CD14-positive monocyte (primary cell): ENCODE results near the gene SFTPD. TPM values are rescaled to one million over a fixed set of nuclear protein-coding genes. Genes with fewer than 3 reads are reported as not detected.

Experiments used
- DNase-seq, 3 donors: peaks; one replicate each; pipeline ENCODE4 v3.0.0-alpha.2; 2011 to 2022
- H2AFZ ChIP-seq: 2 replicates; pipeline ENCODE4 v1.6.0; 2012; ENCODE audit warnings: mild to moderate bottlenecking, low read depth, low read length, inconsistent platforms; ENCODE audit not compliant: insufficient read depth, poor library complexity, severe bottlenecking
- H3K27ac ChIP-seq, 2 donors: 1 replicate in 1 of 2; 2 replicates in 1 of 2; pipeline ENCODE4 v1.5.1; 2012 to 2013; ENCODE audit warnings: low read length in 2 of 2, control low read depth in 1 of 2, inconsistent platforms in 1 of 2, low read depth in 1 of 2, mild to moderate bottlenecking in 1 of 2
- H3K27me3 ChIP-seq, 2 donors: one replicate each; pipeline versions ENCODE4 v1.6.0 to v1.6.1; 2011 to 2013; ENCODE audit warnings: low read length in 2 of 2; ENCODE audit not compliant: control insufficient read depth in 2 of 2, insufficient read depth in 2 of 2
- H3K36me3 ChIP-seq, 2 donors: replicated peaks in 1 of 2; 1 replicate in 1 of 2; 2 replicates in 1 of 2; pipeline versions ENCODE4 v1.5.1 to v1.6.1; 2012 to 2013; ENCODE audit warnings: low read length in 2 of 2, control low read depth in 1 of 2, inconsistent platforms in 1 of 2, mild to moderate bottlenecking in 1 of 2; ENCODE audit not compliant: insufficient read depth in 2 of 2, control insufficient read depth in 1 of 2
- H3K4me1 ChIP-seq, 2 donors: 1 replicate in 1 of 2; 2 replicates in 1 of 2; pipeline versions ENCODE4 v1.5.1 to v1.6.1; 2012 to 2013; ENCODE audit warnings: low read length in 2 of 2, control low read depth in 1 of 2, inconsistent platforms in 1 of 2, mild to moderate bottlenecking in 1 of 2, moderate library complexity in 1 of 2; ENCODE audit not compliant: insufficient read depth in 2 of 2, control insufficient read depth in 1 of 2
- H3K4me2 ChIP-seq: replicated peaks from 2 replicates; pipeline ENCODE3; 2012; ENCODE audit warnings: low read length, moderate library complexity, mild to moderate bottlenecking; ENCODE audit not compliant: poor library complexity, severe bottlenecking; ENCODE audit errors: extremely low read depth
- H3K4me3 ChIP-seq, 3 experiments: fragments of 200-600 bp in 1 of 3; sonication (generic) in 1 of 3; replicated peaks in 1 of 3; 1 replicate in 2 of 3; 2 replicates in 1 of 3; pipeline ENCODE4 v1.5.1; 2011 to 2013; ENCODE audit warnings: low read length in 3 of 3, mild to moderate bottlenecking in 3 of 3, control low read depth in 2 of 3, low read depth in 2 of 3, inconsistent platforms in 1 of 3, moderate library complexity in 1 of 3
- H3K79me2 ChIP-seq: 2 replicates; pipeline ENCODE4 v1.6.0; 2012; ENCODE audit warnings: mild to moderate bottlenecking, control low read depth, inconsistent platforms, low read length, moderate library complexity; ENCODE audit not compliant: insufficient read depth
- H3K9ac ChIP-seq: 2 replicates; pipeline ENCODE4 v1.6.0; 2017; ENCODE audit warnings: low read length, mild to moderate bottlenecking; ENCODE audit not compliant: insufficient read depth, poor library complexity, severe bottlenecking
- H3K9me3 ChIP-seq, 2 donors: replicated peaks in 1 of 2; 1 replicate in 1 of 2; 2 replicates in 1 of 2; pipeline versions ENCODE4 v1.5.1 to v1.6.1; 2012 to 2013; ENCODE audit warnings: low read length in 2 of 2, control low read depth in 1 of 2; ENCODE audit not compliant: control insufficient read depth in 1 of 2, insufficient read depth in 1 of 2
- H4K20me1 ChIP-seq: 2 replicates; pipeline ENCODE4 v1.6.0; 2012; ENCODE audit warnings: mild to moderate bottlenecking, low read length, control low read depth, moderate library complexity; ENCODE audit not compliant: insufficient read depth
- H3K27ac Mint-ChIP-seq, 7 donors: one replicate each; pipeline ENCODE4 v1.8.0; 2020; ENCODE audit warnings: mild to moderate bottlenecking in 7 of 7, mixed read lengths in 7 of 7, moderate library complexity in 6 of 7, inconsistent platforms in 2 of 7
- H3K27me3 Mint-ChIP-seq, 3 donors: one replicate each; pipeline ENCODE4 v1.8.0; 2021 to 2022; ENCODE audit warnings: low read depth in 3 of 3, mild to moderate bottlenecking in 3 of 3, mixed read lengths in 3 of 3, moderate library complexity in 3 of 3, inconsistent platforms in 1 of 3
- H3K36me3 Mint-ChIP-seq, 2 donors: one replicate each; pipeline ENCODE4 v1.8.0; 2020; ENCODE audit warnings: mixed read lengths in 2 of 2, inconsistent platforms in 1 of 2, mild to moderate bottlenecking in 1 of 2
- H3K4me1 Mint-ChIP-seq: one replicate; pipeline ENCODE4 v1.8.0; 2020; ENCODE audit warnings: mild to moderate bottlenecking, mixed read lengths
- H3K4me3 Mint-ChIP-seq, 2 donors: one replicate each; pipeline ENCODE4 v1.8.0; 2020; ENCODE audit warnings: mild to moderate bottlenecking in 2 of 2, mixed read lengths in 2 of 2, moderate library complexity in 1 of 2
- H3K9me3 Mint-ChIP-seq, 7 donors: one replicate each; pipeline ENCODE4 v1.8.0; 2020 to 2022; ENCODE audit warnings: mixed read lengths in 7 of 7, mild to moderate bottlenecking in 6 of 7, moderate library complexity in 6 of 7, inconsistent platforms in 2 of 7
- CTCF ChIP-seq: fragments of 200-600 bp; IDR thresholded peaks from one replicate; pipeline ENCODE4 v1.8.0; 2022; ENCODE audit warnings: antibody characterized with exemption, mild to moderate bottlenecking
- whole genome bisulfite sequencing: methylation state at CpG from one replicate; pipeline ENCODE4 v1.1.5; 2013; ENCODE audit warnings: missing lambda C conversion rate; ENCODE audit not compliant: insufficient coverage; 5-methylcytosine and 5-hydroxymethylcytosine counted together
- intact Hi-C, 2 donors: fragments of 100-400 bp; cut with micrococcal nuclease; formaldehyde crosslinking; loops; one replicate each; pipeline versions ENCODE4 v1.15.0 to v1.15.1; 2023
- polyA plus RNA-seq, 3 donors: library from polyadenylated mRNA; depleted of rRNA in 1 of 3; unstranded in 2 of 3; stranded (reverse) in 1 of 3; fragments of 300-500 nt in 2 of 3; fragments of >200 nt in 1 of 3; fragmentation: Illumina TruSeq in 2 of 3; gene quantifications; 1 replicate in 2 of 3; 2 replicates in 1 of 3; pipeline ENCODE4 v1.2.3, GENCODE V29; 2012 to 2021

The SFTPD gene
- polyA plus RNA-seq, 3 donors = 0.84 to 1.4 (median 1.2) TPM

GRCh38 chr10:79985481-79986072 is 36.7 kb upstream of the SFTPD start:
- Mint-ChIP-seq H3K4me3 (no peak overlapping the region), H3K4me1 (peaks cover 20% of the 10 kb centered on the region), H3K36me3 (peaks cover 2 to 4% of the 10 kb centered on the region in 2 donors), H3K27me3 (peaks cover 41 to 57% (median 54%) of the 10 kb centered on the region in 3 donors), H3K27ac (no peak overlapping the region), H3K9me3 (peaks cover 13 to 23% (median 19%) of the 10 kb centered on the region in 7 donors)
- H3K4me3 ChIP-seq = no peak overlapping the region
- TF ChIP-seq CTCF = no peak
- no peak overlapping the region for H2AFZ ChIP-seq
- peaks cover 10 to 40% of the 10 kb centered on the region in 2 donors for H3K27me3 ChIP-seq
- no peaks in the 10 kb centered on the region for H3K36me3 ChIP-seq
- H4K20me1 ChIP-seq = no peaks in the 10 kb centered on the region
- H3K4me2 ChIP-seq = no peak overlapping the region
- 100% methylated on average over 2 of the region's 3 CpGs for WGBS
- H3K27ac ChIP-seq = no peak overlapping the region
- H3K9me3 ChIP-seq = peaks cover 0 to 5% of the 10 kb centered on the region in 2 donors
- intact Hi-C loops = no loop called here
- no peak overlapping the region for H3K9ac ChIP-seq
- no peak for DNase-seq
- peaks cover 15 to 26% of the 10 kb centered on the region in 2 donors for H3K4me1 ChIP-seq
- no peaks in the 10 kb centered on the region for H3K79me2 ChIP-seq

GRCh38 chr10:79984851-79985250 is 35.9 kb upstream of the SFTPD start:
- intact Hi-C loops = no loop called here
- no peaks in the 10 kb centered on the region for H3K9me3 ChIP-seq
- Mint-ChIP-seq H3K4me1 (peaks cover 20% of the 10 kb centered on the region), H3K27ac (no peak overlapping the region), H3K4me3 (peak overlapping the region in 1 of 2 donors; percentile 28), H3K36me3 (peaks cover 2 to 4% of the 10 kb centered on the region in 2 donors), H3K9me3 (peaks cover 7 to 16% (median 13%) of the 10 kb centered on the region in 7 donors), H3K27me3 (peaks cover 48 to 64% (median 61%) of the 10 kb centered on the region in 3 donors)
- no peaks in the 10 kb centered on the region for H3K36me3 ChIP-seq
- no peaks in the 10 kb centered on the region for H3K79me2 ChIP-seq
- no peak overlapping the region for H2AFZ ChIP-seq
- H3K27ac ChIP-seq = no peak overlapping the region
- no peak overlapping the region for H3K4me3 ChIP-seq
- 89% methylated on average over 3 of the region's 9 CpGs for WGBS
- H3K9ac ChIP-seq = no peak overlapping the region
- DNase-seq = no peak
- H4K20me1 ChIP-seq = no peaks in the 10 kb centered on the region
- peaks cover 15 to 26% of the 10 kb centered on the region in 2 donors for H3K4me1 ChIP-seq
- H3K4me2 ChIP-seq = no peak overlapping the region
- H3K27me3 ChIP-seq = peaks cover 18 to 47% of the 10 kb centered on the region in 2 donors
- no peak for TF ChIP-seq CTCF
